Gastrocnemius medialis (tissue), 4 donors: ENCODE data around the gene PNMT.

Experiments
- CTCF ChIP-seq, 5 experiments: fragments of 450-650 bp in 3 of 5; fragments of 200-600 bp in 2 of 5; sonication (generic) in 2 of 5; IDR thresholded peaks in 4 of 5; conservative IDR thresholded peaks in 1 of 5; 1 replicate in 4 of 5; 2 replicates in 1 of 5; pipeline ENCODE4 v1.5.1; 2016 to 2019; ENCODE audit warnings: antibody characterized with exemption in 5 of 5, mild to moderate bottlenecking in 3 of 5, moderate library complexity in 3 of 5
- POLR2A ChIP-seq, 2 donors: fragments of 450-650 bp; IDR thresholded peaks; one replicate each; pipeline ENCODE4 v1.6.1; 2017; ENCODE audit warnings: antibody characterized with exemption in 2 of 2, mild to moderate bottlenecking in 2 of 2, moderate library complexity in 2 of 2

- TF ChIP-seq CTCF (IDR thresholded peaks at IDR 0.05 in 4 of 5, conservative IDR thresholded peaks at IDR 0.05 in 1 of 5) (no peak), POLR2A (IDR thresholded peaks at IDR 0.05) (no peak)
Observed at GRCh38 chr17:39673335-39674081, 5.3 kb downstream of the PNMT start.
